Ascending aorta (tissue), 2 donors: ENCODE data around the gene ITSN1. TPM values are rescaled to one million over a fixed set of nuclear protein-coding genes. Genes with fewer than 3 reads are reported as not detected.

Experiments
- DNase-seq, 2 donors: peaks; one replicate each; pipeline ENCODE4 v3.0.0-alpha.2; 2019; ENCODE audit warnings: low spot score in 2 of 2
- H3K27ac ChIP-seq, 2 donors: fragments of 200-600 bp; sonication (generic); one replicate each; pipeline ENCODE4 v1.5.1; 2016 to 2017; ENCODE audit warnings: mild to moderate bottlenecking in 1 of 2
- H3K27me3 ChIP-seq: fragments of 200-600 bp; sonication (generic); one replicate; pipeline ENCODE4 v1.5.1; 2017
- H3K36me3 ChIP-seq, 2 donors: fragments of 200-600 bp; sonication (generic); one replicate each; pipeline ENCODE4 v1.5.1; 2016
- H3K4me1 ChIP-seq, 2 donors: fragments of 200-600 bp; sonication (generic); one replicate each; pipeline ENCODE4 v1.5.1; 2016 to 2017; ENCODE audit warnings: mild to moderate bottlenecking in 1 of 2
- H3K4me3 ChIP-seq, 2 donors: fragments of 200-600 bp; sonication (generic); one replicate each; pipeline ENCODE4 v1.5.1; 2016 to 2017; ENCODE audit warnings: mild to moderate bottlenecking in 1 of 2
- H3K9me3 ChIP-seq, 2 donors: fragments of 200-600 bp; sonication (generic); one replicate each; pipeline ENCODE4 v1.5.1; 2016
- CTCF ChIP-seq, 3 experiments: fragments of 200-600 bp in 2 of 3; fragments of 450-650 bp in 1 of 3; sonication (generic) in 2 of 3; IDR thresholded peaks; one replicate each; pipeline ENCODE4 v1.5.1; 2016 to 2019; ENCODE audit warnings: antibody characterized with exemption in 3 of 3, mild to moderate bottlenecking in 1 of 3, moderate library complexity in 1 of 3
- intact Hi-C: fragments of 100-400 bp; cut with DNase I; formaldehyde crosslinking; loops from one replicate; pipeline ENCODE4 v1.15.1; 2023
- total RNA-seq: library from RNA; depleted of rRNA; stranded (reverse); fragments of >200 nt; gene quantifications from one replicate; pipeline ENCODE4 v1.1.0, GENCODE V29; 2016

The ITSN1 gene
- total RNA-seq, 1 donor from 2014 or later, result 95.0 TPM

- Histone ChIP-seq H3K27ac (no peak overlapping the region), H3K36me3 (peaks cover 0 to 9% of the 10 kb centered on the region in 2 donors), H3K4me3 (no peak overlapping the region), H3K27me3 (no peaks in the 10 kb centered on the region), H3K4me1 (peaks cover 0 to 6% of the 10 kb centered on the region in 2 donors), H3K9me3 (peaks cover 5 to 11% of the 10 kb centered on the region in 2 donors)
- TF ChIP-seq CTCF (IDR thresholded peaks at IDR 0.05), result no peak
- DNase-seq, result no peak
- intact Hi-C loops, result no loop called here
Measured at GRCh38 chr21:33748903-33749302, 106.6 kb downstream of the ITSN1 start.

GRCh38 chr21:33750017-33750416, 107.7 kb downstream of the ITSN1 start:
- Histone ChIP-seq H3K27me3 (no peaks in the 10 kb centered on the region), H3K9me3 (peaks cover 5 to 11% of the 10 kb centered on the region in 2 donors), H3K4me1 (peaks cover 0 to 6% of the 10 kb centered on the region in 2 donors), H3K4me3 (no peak overlapping the region), H3K27ac (peak overlapping the region; percentile 26 to 54), H3K36me3 (peaks cover 0 to 8% of the 10 kb centered on the region in 2 donors)
- no peak for DNase-seq
- intact Hi-C loops, result no loop called here
- TF ChIP-seq CTCF (IDR thresholded peaks at IDR 0.05), result no peak

GRCh38 chr21:33751120-33751519, 108.8 kb downstream of the ITSN1 start:
- intact Hi-C loops, result no loop called here
- H3K4me3 ChIP-seq, result no peak overlapping the region
- peak overlapping the region; percentile 9 to 23 for H3K27ac ChIP-seq
- H3K36me3 ChIP-seq, result no peaks in the 10 kb centered on the region
- DNase-seq, result no peak
- peaks cover 0 to 6% of the 10 kb centered on the region in 2 donors for H3K4me1 ChIP-seq
- peaks cover 5 to 11% of the 10 kb centered on the region in 2 donors for H3K9me3 ChIP-seq
- H3K27me3 ChIP-seq, result no peaks in the 10 kb centered on the region
- TF ChIP-seq CTCF (IDR thresholded peaks at IDR 0.05), result no peak

GRCh38 chr21:33751533-33751932, 109.2 kb downstream of the ITSN1 start:
- no peak for TF ChIP-seq CTCF (IDR thresholded peaks at IDR 0.05)
- Histone ChIP-seq H3K27me3 (no peaks in the 10 kb centered on the region), H3K36me3 (no peaks in the 10 kb centered on the region), H3K9me3 (peaks cover 5 to 11% of the 10 kb centered on the region in 2 donors), H3K27ac (peak overlapping the region in 1 of 2 donors; percentile 9), H3K4me1 (peaks cover 0 to 6% of the 10 kb centered on the region in 2 donors), H3K4me3 (no peak overlapping the region)
- DNase-seq, result no peak
- intact Hi-C loops, result no loop called here

- DNase-seq, result no peak
- no peak overlapping the region for H3K27ac ChIP-seq
- H3K4me1 ChIP-seq, result peaks cover 0 to 6% of the 10 kb centered on the region in 2 donors
- H3K27me3 ChIP-seq, result no peaks in the 10 kb centered on the region
- no peaks in the 10 kb centered on the region for H3K36me3 ChIP-seq
- no peak overlapping the region for H3K4me3 ChIP-seq
- peaks cover 0 to 6% of the 10 kb centered on the region in 2 donors for H3K9me3 ChIP-seq
- TF ChIP-seq CTCF (IDR thresholded peaks at IDR 0.05), result no peak
- intact Hi-C loops, result no loop called here
Measured at GRCh38 chr21:33752260-33752659, 110.0 kb downstream of the ITSN1 start.

- TF ChIP-seq CTCF (IDR thresholded peaks at IDR 0.05), result no peak
- no peaks in the 10 kb centered on the region for H3K27me3 ChIP-seq
- H3K9me3 ChIP-seq, result no peaks in the 10 kb centered on the region
- intact Hi-C loops, result no loop called here
- H3K4me1 ChIP-seq, result peaks cover 0 to 6% of the 10 kb centered on the region in 2 donors
- DNase-seq, result no peak
- H3K36me3 ChIP-seq, result no peaks in the 10 kb centered on the region
- H3K4me3 ChIP-seq, result no peak overlapping the region
- no peak overlapping the region for H3K27ac ChIP-seq
Measured at GRCh38 chr21:33753886-33754285, 111.6 kb downstream of the ITSN1 start.
